IMR-90 (cell line): ENCODE results near the gene AHDC1. TPM values are rescaled to one million over a fixed set of nuclear protein-coding genes. Genes with fewer than 3 reads are reported as not detected.

Source experiments
- ATAC-seq: fragments of 200-7000 bp; cut with Tn5 transposase; 2 replicates; pipeline ENCODE4 v1.9.1; 2020; ENCODE audit warnings: low read depth, mild to moderate bottlenecking, moderate library complexity
- BruUV-seq: library from RNA; stranded (reverse); fragments of 400-500 nt; replicated peaks from 2 replicates; lab custom pipeline; 2021; lab: Mats Ljungman, UMichigan
- CTCF ChIA-PET: fragments of 300-600 bp; formaldehyde crosslinking; extraction: SDS; loops from one replicate; lab custom pipeline; 2021; ENCODE audit warnings: antibody characterized with exemption; lab: Yijun Ruan, JAX
- POLR2A ChIA-PET: fragments of 300-600 bp; sonication (Branson Sonifier 250); formaldehyde crosslinking; loops from one replicate; lab custom pipeline; 2022; ENCODE audit warnings: antibody characterized with exemption; ENCODE audit not compliant: unreplicated experiment; lab: Charles Lee
- DNase-seq: peaks from one replicate; pipeline ENCODE4 v3.0.0; 2013
- H2AFZ ChIP-seq: replicated peaks from 2 replicates; pipeline ENCODE3; 2013; ENCODE audit warnings: low read length, mild to moderate bottlenecking; ENCODE audit not compliant: poor library complexity
- H2AK5ac ChIP-seq: 2 replicates; pipeline ENCODE4 v1.6.1; 2013; ENCODE audit warnings: low read depth, low read length, inconsistent platforms
- H2AK9ac ChIP-seq: replicated peaks from 2 replicates; pipeline ENCODE3; 2013; ENCODE audit warnings: mild to moderate bottlenecking, low read depth, low read length, moderate library complexity; ENCODE audit not compliant: poor library complexity
- H2BK120ac ChIP-seq: 2 replicates; pipeline ENCODE4 v1.6.1; 2013; ENCODE audit warnings: low read depth, low read length, inconsistent platforms
- H2BK15ac ChIP-seq: 3 replicates; pipeline ENCODE4 v1.6.1; 2013; ENCODE audit warnings: low read depth, low read length, inconsistent platforms
- H2BK20ac ChIP-seq: 2 replicates; pipeline ENCODE4 v1.6.1; 2013; ENCODE audit warnings: low read depth, mild to moderate bottlenecking, inconsistent platforms, low read length, moderate library complexity
- H2BK5ac ChIP-seq: 2 replicates; pipeline ENCODE4 v1.6.1; 2013; ENCODE audit warnings: mild to moderate bottlenecking, low read depth, low read length, inconsistent platforms; ENCODE audit not compliant: poor library complexity, severe bottlenecking
- H3K14ac ChIP-seq: replicated peaks from 2 replicates; pipeline ENCODE4 v1.6.1; 2013; ENCODE audit warnings: low read depth, low read length, inconsistent platforms
- H3K18ac ChIP-seq: 2 replicates; pipeline ENCODE4 v1.6.1; 2013; ENCODE audit warnings: low read depth, low read length, control low read depth
- H3K23ac ChIP-seq: 2 replicates; pipeline ENCODE4 v1.6.1; 2013; ENCODE audit warnings: low read depth, low read length, inconsistent platforms
- H3K27ac ChIP-seq: 2 replicates; pipeline ENCODE4 v1.5.1; 2013; ENCODE audit warnings: mild to moderate bottlenecking, control low read depth, low read length; ENCODE audit not compliant: insufficient read depth
- H3K27me3 ChIP-seq: 2 replicates; pipeline ENCODE4 v1.6.1; 2013; ENCODE audit warnings: low read length; ENCODE audit not compliant: control insufficient read depth, insufficient read depth
- H3K36me3 ChIP-seq: 2 replicates; pipeline ENCODE4 v1.6.1; 2013; ENCODE audit warnings: low read length, mixed read lengths; ENCODE audit not compliant: control insufficient read depth, insufficient read depth
- H3K4ac ChIP-seq: 2 replicates; pipeline ENCODE4 v1.6.1; 2013; ENCODE audit warnings: low read depth, low read length, inconsistent platforms
- H3K4me1 ChIP-seq: 2 replicates; pipeline ENCODE4 v1.6.1; 2013; ENCODE audit warnings: low read length, mixed read lengths; ENCODE audit not compliant: control insufficient read depth, insufficient read depth
- H3K4me2 ChIP-seq: 2 replicates; pipeline ENCODE4 v1.6.1; 2013; ENCODE audit warnings: low read depth, mild to moderate bottlenecking, control low read depth, low read length, moderate library complexity
- H3K4me3 ChIP-seq: 2 replicates; pipeline ENCODE4 v1.5.1; 2013; ENCODE audit warnings: low read depth, mild to moderate bottlenecking, control low read depth, low read length, moderate library complexity; ENCODE audit not compliant: insufficient read depth
- H3K56ac ChIP-seq: 2 replicates; pipeline ENCODE4 v1.6.1; 2013; ENCODE audit warnings: low read length, inconsistent platforms; ENCODE audit not compliant: insufficient read depth; ENCODE audit errors: extremely low read depth
- H3K79me1 ChIP-seq, 2 experiments: 2 replicates each; pipeline ENCODE4 v1.6.1; 2013; ENCODE audit warnings: low read length in 2 of 2, inconsistent platforms in 1 of 2, low read depth in 1 of 2
- H3K9ac ChIP-seq: 2 replicates; pipeline ENCODE4 v1.6.1; 2013; ENCODE audit warnings: low read depth, low read length, control low read depth
- H3K9me1 ChIP-seq: 2 replicates; pipeline ENCODE4 v1.6.1; 2013; ENCODE audit warnings: low read length, inconsistent platforms; ENCODE audit not compliant: insufficient read depth
- H3K9me3 ChIP-seq: 2 replicates; pipeline ENCODE4 v1.6.1; 2013; ENCODE audit warnings: low read length; ENCODE audit not compliant: control insufficient read depth, insufficient read depth
- H4K20me1 ChIP-seq: 2 replicates; pipeline ENCODE4 v1.6.1; 2013; ENCODE audit warnings: low read length, inconsistent platforms; ENCODE audit not compliant: insufficient read depth
- H4K5ac ChIP-seq: 2 replicates; pipeline ENCODE4 v1.6.1; 2013; ENCODE audit warnings: mild to moderate bottlenecking, low read depth, low read length, control low read depth
- H4K8ac ChIP-seq, 2 experiments: 2 replicates each; pipeline ENCODE4 v1.6.1; 2013; ENCODE audit warnings: low read depth in 2 of 2, low read length in 2 of 2, control low read depth in 1 of 2, inconsistent platforms in 1 of 2
- H4K91ac ChIP-seq: 2 replicates; pipeline ENCODE4 v1.6.1; 2013; ENCODE audit warnings: low read depth, low read length, inconsistent platforms; ENCODE audit not compliant: insufficient read depth
- BHLHE40 ChIP-seq: fragments of 150-350 bp; IDR thresholded peaks from 2 replicates; pipeline ENCODE4 v1.6.1; 2016; ENCODE audit warnings: mild to moderate bottlenecking, low read depth, low read length
- CEBPB ChIP-seq: IDR thresholded peaks from 2 replicates; pipeline ENCODE4 v1.6.1; 2012; ENCODE audit warnings: low read depth, low read length, improper control_type of control experiment
- CHD1 ChIP-seq: IDR thresholded peaks from 2 replicates; pipeline ENCODE4 v1.6.1; 2012; ENCODE audit warnings: low read depth, low read length, improper control_type of control experiment
- FOS ChIP-seq: fragments of 150-350 bp; IDR thresholded peaks from 2 replicates; pipeline ENCODE4 v1.6.1; 2016; ENCODE audit warnings: low read depth, low read length
- MAFK ChIP-seq: IDR thresholded peaks from 2 replicates; pipeline ENCODE4 v1.6.1; 2012; ENCODE audit warnings: low read depth, low read length, improper control_type of control experiment
- MAZ ChIP-seq: IDR thresholded peaks from 2 replicates; pipeline ENCODE4 v1.6.1; 2012; ENCODE audit warnings: low read depth, mild to moderate bottlenecking, low read length, improper control_type of control experiment, moderate library complexity, borderline replicate concordance
- MXI1 ChIP-seq: IDR thresholded peaks from 2 replicates; pipeline ENCODE4 v1.6.1; 2012; ENCODE audit warnings: low read depth, mild to moderate bottlenecking, low read length, moderate library complexity, borderline replicate concordance
- NFE2L2 ChIP-seq: fragments of 150-350 bp; IDR thresholded peaks from 2 replicates; pipeline ENCODE4 v1.6.1; 2016; ENCODE audit warnings: low read depth, mild to moderate bottlenecking, low read length
- POLR2A ChIP-seq: IDR thresholded peaks from 2 replicates; pipeline ENCODE4 v1.6.1; 2012; ENCODE audit warnings: mild to moderate bottlenecking, low read depth, low read length
- RAD21 ChIP-seq: IDR thresholded peaks from 2 replicates; pipeline ENCODE4 v1.6.1; 2012; ENCODE audit warnings: low read length, improper control_type of control experiment
- RCOR1 ChIP-seq: IDR thresholded peaks from 2 replicates; pipeline ENCODE4 v1.6.1; 2012; ENCODE audit warnings: mild to moderate bottlenecking, low read length, improper control_type of control experiment; ENCODE audit not compliant: insufficient replicate concordance
- RFX5 ChIP-seq: IDR thresholded peaks from 2 replicates; pipeline ENCODE4 v1.8.0; 2012; ENCODE audit warnings: low read depth, mild to moderate bottlenecking, low read length, moderate library complexity
- SMC3 ChIP-seq: fragments of 150-350 bp; IDR thresholded peaks from 2 replicates; pipeline ENCODE4 v1.6.1; 2016; ENCODE audit warnings: low read depth, mild to moderate bottlenecking, antibody characterized with exemption, low read length, moderate library complexity
- WGBS, 2 experiments: methylation state at CpG; one replicate each; pipeline versions ENCODE4 v1.1.5 to v1.1.7; 2013; ENCODE audit warnings: missing lambda C conversion rate in 2 of 2; ENCODE audit not compliant: insufficient read length in 1 of 2; ENCODE audit errors: extremely low coverage in 2 of 2; 5-methylcytosine and 5-hydroxymethylcytosine counted together
- dilution Hi-C: fragments of 300-500 bp; cut with HindIII; formaldehyde crosslinking; loops from one replicate; pipeline ENCODE4 v1.14.3; 2018; ENCODE audit warnings: low sequenced_read_pairs; ENCODE audit not compliant: unreplicated experiment
- in situ Hi-C: fragments of 300-500 bp; cut with MboI; formaldehyde crosslinking; loops from 3 replicates; pipeline ENCODE4 v1.14.3; 2019; ENCODE audit warnings: low sequenced_read_pairs, inconsistent platforms, mixed read lengths
- intact Hi-C: fragments of 100-400 bp; cut with micrococcal nuclease; formaldehyde crosslinking; loops from 2 replicates; pipeline ENCODE4 v1.10.0; 2022
- polyA plus RNA-seq, 3 experiments: library from polyadenylated mRNA; depleted of rRNA; stranded (reverse); fragments of >200 nt; gene quantifications; 2 replicates each; pipeline ENCODE4 v1.2.3, GENCODE V29; 2012; ENCODE audit warnings: low replicate concordance in 1 of 3
- total RNA-seq: library from RNA; depleted of rRNA; stranded (reverse); fragments of >200 nt; gene quantifications from 2 replicates; pipeline ENCODE4 v1.2.3, GENCODE V29; 2012
- TF ChIP-seq, protein P1 (sequence below): fragments of 150-350 bp; IDR thresholded peaks from 2 replicates; pipeline ENCODE4 v1.6.1; 2017; ENCODE audit warnings: mild to moderate bottlenecking, antibody characterized with exemption, low read length, low read depth
- TF ChIP-seq, protein P2 (sequence below): fragments of 150-350 bp; IDR thresholded peaks from 2 replicates; pipeline ENCODE4 v1.6.1; 2016; ENCODE audit warnings: low read depth, mild to moderate bottlenecking, low read length, moderate library complexity, borderline replicate concordance
- TF ChIP-seq, protein P3 (sequence below): conservative IDR thresholded peaks from 2 replicates; pipeline ENCODE4 v1.5.1; 2012; ENCODE audit warnings: mild to moderate bottlenecking, low read depth, low read length, improper control_type of control experiment

The AHDC1 gene
- total and polyA plus RNA-seq, 2 of the 4 experiments (the other 2 are of a cell fraction), result 2.0 to 11.6 TPM

DNA sequence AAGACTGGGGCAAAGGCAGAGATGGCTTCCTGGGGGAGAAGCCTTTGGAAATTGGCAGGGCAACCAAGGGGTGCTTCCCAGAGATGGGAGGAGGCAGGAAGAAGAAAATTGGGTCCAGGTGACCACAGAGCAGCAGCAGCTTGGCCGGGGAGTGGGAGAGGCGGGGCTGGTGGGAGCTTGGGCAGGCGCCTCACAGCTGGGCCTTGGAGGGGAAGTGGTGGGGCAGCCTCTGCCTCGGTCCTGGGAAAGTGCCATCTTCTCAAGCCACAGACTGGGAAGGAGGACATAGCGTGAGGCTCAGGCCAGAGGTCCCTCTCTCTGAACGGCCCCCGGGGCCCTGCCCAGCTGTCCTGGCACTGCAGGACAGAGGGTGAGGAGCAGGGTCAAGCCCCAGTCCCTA, 90.0 kb downstream of the AHDC1 start:
- H3K9me3 ChIP-seq, result no peaks in the 10 kb centered on the region
- no peak overlapping the region for H2BK120ac ChIP-seq
- H4K20me1 ChIP-seq, result no peaks in the 10 kb centered on the region
- intact Hi-C loops (no loop called here), dilution Hi-C loops (no loop called here), in situ Hi-C loops (no loop called here)
- no peak for TF ChIP-seq MAZ
- no peak for TF ChIP-seq CEBPB
- no peak for TF ChIP-seq RAD21
- TF ChIP-seq RCOR1, result no peak
- TF ChIP-seq POLR2A, result no peak
- TF ChIP-seq, protein P1, sequence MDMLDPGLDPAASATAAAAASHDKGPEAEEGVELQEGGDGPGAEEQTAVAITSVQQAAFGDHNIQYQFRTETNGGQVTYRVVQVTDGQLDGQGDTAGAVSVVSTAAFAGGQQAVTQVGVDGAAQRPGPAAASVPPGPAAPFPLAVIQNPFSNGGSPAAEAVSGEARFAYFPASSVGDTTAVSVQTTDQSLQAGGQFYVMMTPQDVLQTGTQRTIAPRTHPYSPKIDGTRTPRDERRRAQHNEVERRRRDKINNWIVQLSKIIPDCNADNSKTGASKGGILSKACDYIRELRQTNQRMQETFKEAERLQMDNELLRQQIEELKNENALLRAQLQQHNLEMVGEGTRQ, result no peak
- TF ChIP-seq CHD1, result no peak
- TF ChIP-seq FOS, result no peak
- TF ChIP-seq MAFK, result no peak
- TF ChIP-seq, protein P2, sequence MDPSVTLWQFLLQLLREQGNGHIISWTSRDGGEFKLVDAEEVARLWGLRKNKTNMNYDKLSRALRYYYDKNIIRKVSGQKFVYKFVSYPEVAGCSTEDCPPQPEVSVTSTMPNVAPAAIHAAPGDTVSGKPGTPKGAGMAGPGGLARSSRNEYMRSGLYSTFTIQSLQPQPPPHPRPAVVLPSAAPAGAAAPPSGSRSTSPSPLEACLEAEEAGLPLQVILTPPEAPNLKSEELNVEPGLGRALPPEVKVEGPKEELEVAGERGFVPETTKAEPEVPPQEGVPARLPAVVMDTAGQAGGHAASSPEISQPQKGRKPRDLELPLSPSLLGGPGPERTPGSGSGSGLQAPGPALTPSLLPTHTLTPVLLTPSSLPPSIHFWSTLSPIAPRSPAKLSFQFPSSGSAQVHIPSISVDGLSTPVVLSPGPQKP, result no peak
- no peak for TF ChIP-seq MXI1
- no peak for TF ChIP-seq SMC3
- TF ChIP-seq RFX5, result no peak
- TF ChIP-seq BHLHE40, result no peak
- TF ChIP-seq, protein P3, sequence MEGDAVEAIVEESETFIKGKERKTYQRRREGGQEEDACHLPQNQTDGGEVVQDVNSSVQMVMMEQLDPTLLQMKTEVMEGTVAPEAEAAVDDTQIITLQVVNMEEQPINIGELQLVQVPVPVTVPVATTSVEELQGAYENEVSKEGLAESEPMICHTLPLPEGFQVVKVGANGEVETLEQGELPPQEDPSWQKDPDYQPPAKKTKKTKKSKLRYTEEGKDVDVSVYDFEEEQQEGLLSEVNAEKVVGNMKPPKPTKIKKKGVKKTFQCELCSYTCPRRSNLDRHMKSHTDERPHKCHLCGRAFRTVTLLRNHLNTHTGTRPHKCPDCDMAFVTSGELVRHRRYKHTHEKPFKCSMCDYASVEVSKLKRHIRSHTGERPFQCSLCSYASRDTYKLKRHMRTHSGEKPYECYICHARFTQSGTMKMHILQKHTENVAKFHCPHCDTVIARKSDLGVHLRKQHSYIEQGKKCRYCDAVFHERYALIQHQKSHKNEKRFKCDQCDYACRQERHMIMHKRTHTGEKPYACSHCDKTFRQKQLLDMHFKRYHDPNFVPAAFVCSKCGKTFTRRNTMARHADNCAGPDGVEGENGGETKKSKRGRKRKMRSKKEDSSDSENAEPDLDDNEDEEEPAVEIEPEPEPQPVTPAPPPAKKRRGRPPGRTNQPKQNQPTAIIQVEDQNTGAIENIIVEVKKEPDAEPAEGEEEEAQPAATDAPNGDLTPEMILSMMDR, result no peak
- TF ChIP-seq NFE2L2, result no peak
- BruUV-seq, result no TSS peak
- 0 out of 2 replicates have a peak, but pooled peaks cover 7% of the 10 kb centered on the region for H3K9me1 ChIP-seq
- no peak overlapping the region for H2AK9ac ChIP-seq
- no peak for ATAC-seq
- POLR2A ChIA-PET, result no interaction called here
- H2AFZ ChIP-seq, result no peak overlapping the region
- no peak overlapping the region for H3K4ac ChIP-seq
- H2AK5ac ChIP-seq, result no peak overlapping the region
- H4K8ac ChIP-seq, result no peak overlapping the region
- no peak overlapping the region for H3K9ac ChIP-seq
- H3K56ac ChIP-seq, result no peak overlapping the region
- no peak overlapping the region for H3K4me2 ChIP-seq
- H4K5ac ChIP-seq, result no peak overlapping the region
- no peak overlapping the region for H2BK20ac ChIP-seq
- DNase-seq, result no peak
- no peaks in the 10 kb centered on the region for H3K79me1 ChIP-seq
- no peak overlapping the region for H3K27ac ChIP-seq
- H3K27me3 ChIP-seq, result no peaks in the 10 kb centered on the region
- H3K36me3 ChIP-seq, result no peaks in the 10 kb centered on the region
- no peak overlapping the region for H3K4me3 ChIP-seq
- H2BK15ac ChIP-seq, result no peak overlapping the region
- no peak overlapping the region for H2BK5ac ChIP-seq
- H3K14ac ChIP-seq, result no peak overlapping the region
- H3K23ac ChIP-seq, result no peak overlapping the region
- H3K4me1 ChIP-seq, result no peaks in the 10 kb centered on the region
- CTCF ChIA-PET, result no interaction called here
- H4K91ac ChIP-seq, result no peak overlapping the region
- no peak overlapping the region for H3K18ac ChIP-seq
- WGBS, 2 experiments, result 56% methylated on average over 3 of the region's 7 CpGs; no CpG with 5 or more reads in 1 of the 2 experiments
